Endothelial cell of umbilical vein (primary cell): ENCODE results near the gene UGCG. TPM values are rescaled to one million over a fixed set of nuclear protein-coding genes. Genes with fewer than 3 reads are reported as not detected.

Experiments
- BruUV-seq: library from RNA; stranded (reverse); fragments of 400-500 nt; replicated peaks from 2 replicates; lab custom pipeline; 2021; lab: Mats Ljungman, UMichigan
- CTCF ChIA-PET: fragments of 300-600, 350-600 bp; sonication (Branson Sonifier 250); formaldehyde crosslinking; loops from one replicate; lab custom pipeline; 2021; ENCODE audit warnings: antibody characterized with exemption, inconsistent platforms; lab: Charles Lee
- POLR2A ChIA-PET: fragments of 300-600, 350-600 bp; sonication (Branson Sonifier 250); formaldehyde crosslinking; loops from one replicate; lab custom pipeline; 2021; ENCODE audit warnings: antibody characterized with exemption, inconsistent platforms; lab: Charles Lee
- DNase-seq: peaks from one replicate; pipeline ENCODE4 v3.0.0-alpha.2; 2011; ENCODE audit warnings: low read depth, low spot score
- FAIRE-seq: peaks from 2 replicates; lab custom pipeline; 2011; peaks lifted over from hg19 to GRCh38; lab: Jason Lieb, UNC
- H2AFZ ChIP-seq: 2 replicates; pipeline ENCODE4 v1.6.0; 2012; ENCODE audit warnings: low read depth, low read length, control low read depth, inconsistent platforms
- H3K27ac ChIP-seq: 2 replicates; pipeline ENCODE4 v1.5.1; 2011; ENCODE audit warnings: low read depth, mild to moderate bottlenecking, control low read depth, low read length, moderate library complexity; ENCODE audit not compliant: insufficient read depth
- H3K27me3 ChIP-seq, 2 experiments: 2 replicates each; pipeline versions ENCODE4 v1.6.0 to v1.6.1; 2011; ENCODE audit warnings: low read length in 2 of 2, mixed read lengths in 1 of 2; ENCODE audit not compliant: control insufficient read depth in 2 of 2, insufficient read depth in 2 of 2
- H3K36me3 ChIP-seq, 2 experiments: 2 replicates in 1 of 2; 3 replicates in 1 of 2; pipeline ENCODE4 v1.5.1; 2011; ENCODE audit warnings: low read length in 2 of 2, mild to moderate bottlenecking in 1 of 2, moderate library complexity in 1 of 2; ENCODE audit not compliant: control insufficient read depth in 2 of 2, insufficient read depth in 2 of 2; ENCODE audit errors: extremely low read depth in 1 of 2
- H3K4me1 ChIP-seq: 3 replicates; pipeline ENCODE4 v1.5.1; 2011; ENCODE audit warnings: mild to moderate bottlenecking, low read length; ENCODE audit not compliant: control insufficient read depth, insufficient read depth; ENCODE audit errors: extremely low read depth
- H3K4me2 ChIP-seq: 2 replicates; pipeline ENCODE4 v1.6.1; 2011; ENCODE audit warnings: low read length, control low read depth, mixed read lengths; ENCODE audit not compliant: insufficient read depth
- H3K4me3 ChIP-seq, 3 experiments: fragments of 200-600 bp in 1 of 3; sonication (generic), shearing (Covaris generic) in 1 of 3; replicated peaks in 1 of 3; 2 replicates each; pipeline ENCODE4 v1.5.1; 2011 to 2016; ENCODE audit warnings: control low read depth in 3 of 3, low read length in 3 of 3, mild to moderate bottlenecking in 2 of 3, inconsistent platforms in 1 of 3, low read depth in 1 of 3, moderate library complexity in 1 of 3; ENCODE audit not compliant: insufficient read depth in 1 of 3
- H3K79me2 ChIP-seq: 2 replicates; pipeline ENCODE4 v1.6.0; 2012; ENCODE audit warnings: low read length, inconsistent platforms; ENCODE audit not compliant: control insufficient read depth, insufficient read depth
- H3K9ac ChIP-seq: replicated peaks from 2 replicates; pipeline ENCODE3; 2011; ENCODE audit warnings: low read length, control low read depth; ENCODE audit not compliant: insufficient read depth; ENCODE audit errors: extremely low read depth
- H3K9me1 ChIP-seq: replicated peaks from 3 replicates; pipeline ENCODE4 v1.6.0; 2011; ENCODE audit warnings: mild to moderate bottlenecking, low read length; ENCODE audit not compliant: control insufficient read depth, insufficient read depth; ENCODE audit errors: extremely low read depth
- H3K9me3 ChIP-seq: replicated peaks from 2 replicates; pipeline ENCODE4 v1.5.1; 2012; ENCODE audit warnings: low read length, inconsistent platforms; ENCODE audit not compliant: control insufficient read depth, insufficient read depth
- H4K20me1 ChIP-seq: replicated peaks from 2 replicates; pipeline ENCODE3; 2011; ENCODE audit warnings: mild to moderate bottlenecking, low read length; ENCODE audit not compliant: control insufficient read depth, insufficient read depth; ENCODE audit errors: extremely low read depth
- CTCF ChIP-seq, 2 donors: IDR thresholded peaks; 1 replicate in 1 of 2; 2 replicates in 1 of 2; pipeline ENCODE4 v1.5.1; 2011; ENCODE audit warnings: low read length in 2 of 2, mild to moderate bottlenecking in 2 of 2, moderate library complexity in 2 of 2, control low read depth in 1 of 2, inconsistent platforms in 1 of 2, low read depth in 1 of 2; ENCODE audit not compliant: insufficient read depth in 1 of 2; ENCODE audit errors: extremely low read depth in 1 of 2
- FOS ChIP-seq: IDR thresholded peaks from 2 replicates; pipeline ENCODE4 v1.6.1; 2011; ENCODE audit warnings: mild to moderate bottlenecking, low read length, moderate library complexity, borderline replicate concordance; ENCODE audit not compliant: insufficient read depth
- GATA2 ChIP-seq: IDR thresholded peaks from 2 replicates; pipeline ENCODE4 v1.7.0; 2011; ENCODE audit warnings: low read depth, mild to moderate bottlenecking, moderate library complexity, mixed read lengths, low read length; ENCODE audit not compliant: insufficient read length, insufficient read depth
- MAX ChIP-seq: IDR thresholded peaks from 2 replicates; pipeline ENCODE4 v1.6.1; 2011; ENCODE audit not compliant: insufficient read depth, insufficient read length
- MYC ChIP-seq: IDR thresholded peaks from one replicate; pipeline ENCODE4 v1.6.1; 2011; ENCODE audit warnings: mild to moderate bottlenecking, low read depth, low read length
- POLR2AphosphoS5 ChIP-seq: IDR thresholded peaks from 2 replicates; pipeline ENCODE4 v1.6.1; 2012; ENCODE audit warnings: low read depth, mild to moderate bottlenecking, control low read depth, low read length, moderate library complexity; ENCODE audit not compliant: insufficient read depth
- dilution Hi-C: fragments of 300-500 bp; cut with MboI; formaldehyde crosslinking; loops from one replicate; pipeline ENCODE4 v1.15.0; 2019; ENCODE audit warnings: low sequenced_read_pairs; ENCODE audit not compliant: extremely low pct_ligation_motif_present
- intact Hi-C: fragments of 100-400 bp; cut with micrococcal nuclease; formaldehyde crosslinking; loops from one replicate; pipeline ENCODE4 v1.10.0; 2022
- polyA plus RNA-seq, 4 experiments: library from polyadenylated mRNA; depleted of rRNA in 3 of 4; stranded (reverse) in 3 of 4; unstranded in 1 of 4; fragments of >200 nt; gene quantifications; 2 replicates each; pipeline versions ENCODE4 v1.2.1 to v1.2.3, GENCODE V29; 2011 to 2012; ENCODE audit warnings: missing spikeins in 1 of 4
- total RNA-seq: library from RNA; stranded (reverse); gene quantifications from 2 replicates; pipeline ENCODE4 v1.2.3, GENCODE V29; 2021

The UGCG gene
- total and polyA plus RNA-seq, 2 donors (not counting 3 experiments of a cell fraction or from before 2014, with no cell fraction given), result 28.5 to 38.5 TPM

DNA sequence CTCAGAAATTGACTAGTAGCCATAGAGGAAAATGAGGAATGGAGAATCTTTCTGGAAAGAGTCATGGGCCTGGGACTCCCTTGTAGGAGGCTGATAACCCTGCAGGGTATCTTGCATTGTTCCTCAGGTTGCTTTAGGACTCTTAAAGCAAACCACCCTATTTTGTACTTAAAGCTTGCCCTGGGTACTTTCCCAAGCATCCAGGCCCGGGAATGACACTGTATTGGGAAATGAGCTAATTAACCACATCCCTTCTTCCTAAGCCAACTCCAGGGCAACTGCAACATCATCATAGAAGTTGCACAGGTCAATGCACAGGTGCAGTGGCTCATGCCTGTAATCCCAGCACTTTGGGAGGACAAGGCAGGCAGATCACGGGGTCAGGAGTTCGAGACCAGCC, 55.9 kb downstream of the UGCG start:
- ChIA-PET POLR2A (no interaction called here), CTCF (interaction anchor here (1.5 to 2.2 kb wide), 3 partner anchors 18 to 122 kb away, joined by 3 to 12 read pairs (median 10); no protein-coding TSS in a partner anchor)
- Histone ChIP-seq H3K27ac (peak overlapping the region; percentile 54), H4K20me1 (no peaks in the 10 kb centered on the region), H2AFZ (no peak overlapping the region), H3K9me1 (no peaks in the 10 kb centered on the region), H3K4me2 (no peak overlapping the region), H3K4me3 (no peak overlapping the region), H3K36me3 (no peaks in the 10 kb centered on the region), H3K9me3 (no peaks in the 10 kb centered on the region), H3K9ac (no peak overlapping the region), H3K4me1 (peaks cover 25% of the 10 kb centered on the region), H3K27me3 (no peaks in the 10 kb centered on the region), H3K79me2 (no peaks in the 10 kb centered on the region)
- intact Hi-C loops, result no loop called here
- FAIRE-seq (peak; percentile 70), DNase-seq (peak; percentile 72)
- BruUV-seq, result no TSS peak
- dilution Hi-C loops, result no loop called here
- TF ChIP-seq GATA2 (peak; percentile 49), POLR2AphosphoS5 (peak; percentile 44), FOS (peak; percentile 27), MYC (no peak)

- POLR2A ChIA-PET, result interaction anchor here (0.5 to 0.7 kb wide), 2 partner anchors 10 to 15 kb away, joined by 3 read pairs; no protein-coding TSS in a partner anchor
These were observed 56.8 kb downstream of the UGCG start for GRCh38 chr9:111953444-111953843.

More at GRCh38 chr9:111953444-111953843, 56.8 kb downstream of the UGCG start:
- H3K27me3 ChIP-seq, result no peaks in the 10 kb centered on the region
- no peaks in the 10 kb centered on the region for H3K36me3 ChIP-seq
- intact Hi-C loops, result no loop called here
- CTCF ChIA-PET, result interaction anchor here (1.5 to 2.2 kb wide), 3 partner anchors 19 to 121 kb away, joined by 3 to 12 read pairs (median 10); no protein-coding TSS in a partner anchor
- no peaks in the 10 kb centered on the region for H3K9me1 ChIP-seq
- H2AFZ ChIP-seq, result peak overlapping the region; percentile 64
- DNase-seq, result no peak
- dilution Hi-C loops, result no loop called here
- no peaks in the 10 kb centered on the region for H3K79me2 ChIP-seq
- H3K4me1 ChIP-seq, result peaks cover 31% of the 10 kb centered on the region
- H3K4me2 ChIP-seq, result no peak overlapping the region
- no peaks in the 10 kb centered on the region for H3K9me3 ChIP-seq
- peak overlapping the region; percentile 1 for H3K27ac ChIP-seq
- no peak overlapping the region for H3K4me3 ChIP-seq
- TF ChIP-seq CTCF (IDR thresholded peaks at IDR 0.05; ENCODE audit: extremely low read depth in 1 of 2, insufficient read depth in 1 of 2, low read depth in 1 of 2, low read length in 2 of 2), result no peak
- no peak for TF ChIP-seq MAX
- TF ChIP-seq FOS, result no peak
- BruUV-seq, result no TSS peak
- H4K20me1 ChIP-seq, result no peaks in the 10 kb centered on the region
- FAIRE-seq, result no peak
- H3K9ac ChIP-seq, result no peak overlapping the region
